Coronary artery (tissue), 2 donors: ENCODE data around the gene PCDH15.

ENCODE experiments used
- DNase-seq: peaks from one replicate; pipeline ENCODE4 v3.0.0-alpha.2; 2017; ENCODE audit warnings: low spot score
- H3K27ac ChIP-seq, 2 donors: fragments of 200-600 bp; sonication (generic); one replicate each; pipeline ENCODE4 v1.5.1; 2016 to 2019
- H3K4me3 ChIP-seq: fragments of 200-600 bp; sonication (generic); 2 replicates; pipeline ENCODE4 v1.5.1; 2016; ENCODE audit warnings: mild to moderate bottlenecking, moderate library complexity
- TF ChIP-seq, protein P1 (sequence below): fragments of 200-600 bp; sonication (generic); IDR thresholded peaks from one replicate; pipeline ENCODE4 v1.5.1; 2019; ENCODE audit warnings: antibody characterized with exemption

Gene PCDH15

DNA sequence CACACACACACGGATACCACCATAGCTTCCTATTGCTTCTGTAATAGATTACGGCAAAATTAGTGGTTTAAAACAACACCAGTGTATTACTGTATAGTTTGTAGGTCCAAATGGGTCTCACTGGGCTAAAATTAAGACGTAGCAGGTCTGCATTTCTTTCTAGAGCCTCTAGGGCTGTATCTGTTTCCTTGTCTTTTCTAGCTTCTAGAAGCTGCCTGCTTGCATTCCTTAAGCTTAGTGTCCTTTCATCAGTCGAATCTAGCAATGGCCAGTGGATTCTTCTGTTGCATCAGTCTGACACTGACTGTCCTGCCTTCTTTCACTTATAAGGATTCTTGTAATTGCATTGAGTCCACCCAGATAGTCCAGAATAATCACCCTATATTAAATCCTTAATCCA, 882.3 kb downstream of the PCDH15 start:
- TF ChIP-seq, protein P1, sequence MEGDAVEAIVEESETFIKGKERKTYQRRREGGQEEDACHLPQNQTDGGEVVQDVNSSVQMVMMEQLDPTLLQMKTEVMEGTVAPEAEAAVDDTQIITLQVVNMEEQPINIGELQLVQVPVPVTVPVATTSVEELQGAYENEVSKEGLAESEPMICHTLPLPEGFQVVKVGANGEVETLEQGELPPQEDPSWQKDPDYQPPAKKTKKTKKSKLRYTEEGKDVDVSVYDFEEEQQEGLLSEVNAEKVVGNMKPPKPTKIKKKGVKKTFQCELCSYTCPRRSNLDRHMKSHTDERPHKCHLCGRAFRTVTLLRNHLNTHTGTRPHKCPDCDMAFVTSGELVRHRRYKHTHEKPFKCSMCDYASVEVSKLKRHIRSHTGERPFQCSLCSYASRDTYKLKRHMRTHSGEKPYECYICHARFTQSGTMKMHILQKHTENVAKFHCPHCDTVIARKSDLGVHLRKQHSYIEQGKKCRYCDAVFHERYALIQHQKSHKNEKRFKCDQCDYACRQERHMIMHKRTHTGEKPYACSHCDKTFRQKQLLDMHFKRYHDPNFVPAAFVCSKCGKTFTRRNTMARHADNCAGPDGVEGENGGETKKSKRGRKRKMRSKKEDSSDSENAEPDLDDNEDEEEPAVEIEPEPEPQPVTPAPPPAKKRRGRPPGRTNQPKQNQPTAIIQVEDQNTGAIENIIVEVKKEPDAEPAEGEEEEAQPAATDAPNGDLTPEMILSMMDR = no peak
- DNase-seq = no peak
- no peak overlapping the region for H3K27ac ChIP-seq
- no peak overlapping the region for H3K4me3 ChIP-seq

DNA sequence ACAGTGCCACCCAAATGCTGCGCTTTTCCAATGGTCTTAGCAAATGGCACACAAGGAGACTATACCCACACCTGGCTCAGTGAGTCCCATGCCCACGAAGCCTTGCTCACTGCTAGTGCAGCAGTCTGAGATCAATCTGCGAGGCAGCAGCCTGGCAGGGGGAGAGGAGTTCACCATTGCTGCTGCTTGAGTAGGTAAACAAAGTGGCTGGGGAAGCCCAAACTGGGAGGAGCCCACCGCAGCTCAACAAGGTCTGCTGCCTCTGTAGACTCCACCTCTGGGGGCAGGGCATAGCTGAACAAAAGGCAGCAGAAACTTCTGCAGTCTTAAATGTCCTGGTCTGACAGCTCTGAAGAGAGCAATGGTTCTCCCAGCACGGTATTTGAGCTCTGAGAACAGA, 891.2 kb downstream of the PCDH15 start:
- Histone ChIP-seq H3K27ac (no peak overlapping the region), H3K4me3 (no peak overlapping the region)
- DNase-seq = no peak
- TF ChIP-seq, protein P1 = no peak

DNA sequence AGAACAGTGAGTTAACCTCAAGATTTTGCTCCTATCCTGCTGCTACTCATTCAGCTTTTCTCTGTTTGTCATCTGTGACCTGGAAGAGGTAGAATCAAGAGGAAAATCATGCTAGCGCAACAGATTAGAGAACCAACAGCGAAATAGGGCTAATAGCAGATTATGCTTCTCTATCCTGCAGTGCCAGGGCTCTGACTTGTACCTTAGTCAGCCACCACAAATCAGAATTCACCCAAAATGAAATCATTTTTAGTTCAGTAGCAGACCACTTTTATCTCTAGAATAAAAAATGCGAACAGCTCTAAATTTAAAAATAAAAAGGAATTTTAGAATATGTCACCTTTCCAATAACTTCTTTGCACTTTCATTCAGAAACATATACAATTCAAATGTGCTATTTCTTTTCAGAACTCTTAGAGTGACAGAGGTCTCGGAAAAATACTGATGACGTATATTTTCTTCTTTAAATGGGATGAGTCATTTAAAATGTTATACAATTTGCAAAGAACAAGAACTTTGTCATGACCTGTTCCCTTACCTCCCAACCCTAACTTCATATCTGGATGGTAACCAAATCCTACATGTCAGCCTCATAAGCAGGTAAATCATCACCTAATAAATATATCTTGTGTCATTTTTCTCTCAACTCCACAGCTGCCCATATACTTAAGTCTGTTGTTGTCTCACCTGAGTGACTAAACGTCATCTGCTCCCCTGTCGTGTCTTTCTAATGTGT, 896.4 kb downstream of the PCDH15 start:
- Histone ChIP-seq H3K4me3 (no peak overlapping the region), H3K27ac (no peak overlapping the region)
- TF ChIP-seq, protein P1 = no peak
- DNase-seq = no peak

DNA sequence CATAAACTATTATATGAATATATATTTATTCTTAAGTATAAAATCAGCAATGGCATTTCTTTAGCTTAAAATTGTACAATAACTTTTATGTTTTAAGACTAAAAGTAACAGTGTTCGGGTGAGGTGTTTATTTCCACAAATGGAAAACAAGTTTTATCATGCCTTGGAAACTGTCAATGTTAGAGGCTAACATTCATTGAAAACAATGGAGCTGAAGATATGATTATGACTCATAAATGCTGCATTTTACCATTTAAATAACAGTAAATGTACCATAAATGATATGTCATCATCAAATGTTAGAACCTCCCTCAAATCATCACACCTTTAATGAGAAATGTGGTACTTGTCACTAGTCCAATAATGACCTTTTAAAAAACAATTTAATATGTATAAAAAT, 897.3 kb downstream of the PCDH15 start:
- no peak overlapping the region for H3K27ac ChIP-seq
- H3K4me3 ChIP-seq = no peak overlapping the region
- DNase-seq = no peak
- TF ChIP-seq, protein P1 = no peak

DNA sequence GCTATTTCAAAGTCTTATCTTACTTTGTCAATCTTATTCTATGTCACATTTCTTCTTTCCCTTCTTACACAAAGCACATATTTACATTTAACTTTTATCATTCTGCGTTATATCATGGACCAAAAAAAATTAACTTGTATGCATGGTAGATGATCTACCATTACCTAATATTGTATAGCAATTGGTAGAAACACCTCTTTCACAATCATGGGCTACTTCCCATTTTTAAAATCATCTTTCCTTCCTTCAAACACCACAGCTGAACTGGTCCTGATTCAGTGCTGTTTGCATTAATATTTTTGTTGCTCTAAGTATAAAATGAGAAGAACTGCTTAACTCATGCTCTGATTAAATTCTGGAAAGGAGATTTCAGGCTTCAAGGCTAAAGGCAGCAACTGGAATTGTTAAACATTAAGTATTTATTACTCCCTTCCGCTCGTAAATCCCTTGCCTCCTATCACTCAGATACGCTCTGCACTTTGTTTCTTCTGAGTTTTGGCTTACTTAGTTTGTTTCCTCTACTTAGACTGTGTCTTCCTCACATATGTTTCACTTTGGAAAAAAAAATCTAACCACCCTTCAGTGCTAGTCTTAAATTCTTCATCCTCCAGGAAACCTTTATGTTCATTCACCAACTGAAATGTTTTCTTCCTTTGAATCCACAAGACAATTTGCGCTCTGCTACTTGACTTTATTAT, 901.4 kb downstream of the PCDH15 start:
- H3K4me3 ChIP-seq = no peak overlapping the region
- no peak overlapping the region for H3K27ac ChIP-seq
- DNase-seq = no peak
- TF ChIP-seq, protein P1 = no peak

DNA sequence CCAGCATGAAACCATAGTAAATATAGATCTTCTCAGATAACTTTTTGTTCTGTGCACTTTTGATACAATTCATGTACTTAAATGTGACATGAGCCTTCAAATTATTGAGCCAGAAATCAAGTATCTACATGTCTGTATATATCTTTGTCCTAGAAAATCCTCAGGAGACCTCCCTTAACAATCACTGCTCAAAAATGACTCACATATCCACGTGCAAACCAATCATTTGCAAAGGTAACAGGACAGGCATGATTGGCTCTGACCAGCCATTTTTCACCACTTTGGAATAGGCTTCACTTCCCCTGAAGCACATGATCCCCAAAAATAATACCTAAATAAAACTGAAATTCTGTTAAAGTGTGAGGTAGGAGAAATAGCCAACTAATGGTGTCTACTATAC, 902.5 kb downstream of the PCDH15 start:
- H3K4me3 ChIP-seq = no peak overlapping the region
- no peak for DNase-seq
- H3K27ac ChIP-seq = no peak overlapping the region
- TF ChIP-seq, protein P1 = no peak

DNA sequence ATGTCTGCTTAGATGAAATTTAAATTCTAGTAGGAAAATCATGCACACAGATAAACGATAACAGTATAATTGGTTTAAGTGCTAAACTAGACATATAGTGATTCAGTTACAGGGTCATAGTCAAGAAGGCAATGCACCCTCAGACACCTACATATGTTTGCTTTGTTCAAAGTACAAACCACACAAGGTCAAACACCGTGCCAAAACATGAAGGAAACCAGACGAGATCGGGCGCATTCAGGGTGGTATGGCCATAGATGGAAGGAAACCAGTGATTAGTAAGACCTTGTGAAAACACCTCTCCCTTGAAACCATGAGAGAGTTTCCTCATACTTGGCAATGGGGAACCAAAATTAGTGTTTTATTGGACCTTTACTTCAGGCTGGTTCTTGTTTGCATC, 906.9 kb downstream of the PCDH15 start:
- DNase-seq = no peak
- no peak overlapping the region for H3K27ac ChIP-seq
- TF ChIP-seq, protein P1 = no peak
- H3K4me3 ChIP-seq = no peak overlapping the region
